ENCODE measurements around the gene WNT7A.

DNA sequence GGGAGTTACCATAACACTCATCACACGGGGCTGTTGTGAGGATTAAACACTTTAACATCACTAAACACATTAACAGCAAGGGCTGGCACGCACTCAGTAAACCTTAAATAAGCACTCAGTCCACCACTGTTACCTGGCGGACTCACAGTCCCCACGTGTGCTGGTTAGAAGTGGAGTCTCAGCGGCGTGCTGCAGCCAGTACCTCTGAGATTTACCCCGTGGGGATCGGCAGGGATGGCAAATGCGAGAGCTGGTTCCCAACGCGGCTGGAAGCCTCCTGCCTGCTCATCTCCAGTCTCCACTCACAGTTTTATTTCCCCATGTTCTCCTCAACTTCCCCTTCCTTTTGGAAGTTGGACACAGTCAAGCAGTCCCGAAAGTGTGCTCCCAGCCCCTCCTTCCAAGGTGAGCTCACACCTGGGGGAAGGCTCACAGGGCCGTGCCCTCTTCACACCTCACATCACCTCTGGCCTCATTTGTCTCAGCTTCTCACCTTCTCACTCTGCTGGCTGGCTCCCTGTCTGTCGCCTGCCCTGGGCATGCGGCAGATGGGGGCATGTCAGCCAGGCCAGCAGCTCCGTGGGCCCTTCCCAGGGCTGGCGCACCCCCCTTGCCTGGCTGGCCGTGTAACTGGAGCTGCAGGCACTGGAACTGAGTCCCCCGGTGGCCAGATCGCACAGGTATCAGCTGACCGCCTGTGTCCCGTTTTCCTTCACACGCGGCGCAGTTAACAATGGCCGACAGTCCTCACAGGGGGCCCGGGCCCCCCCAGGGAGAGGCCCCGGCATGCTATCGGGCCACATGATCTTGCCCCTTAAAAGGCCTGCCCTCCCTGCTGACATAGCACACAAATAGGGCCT lies 87.1 kb downstream of the WNT7A start:
- TF ChIP-seq, protein P1, sequence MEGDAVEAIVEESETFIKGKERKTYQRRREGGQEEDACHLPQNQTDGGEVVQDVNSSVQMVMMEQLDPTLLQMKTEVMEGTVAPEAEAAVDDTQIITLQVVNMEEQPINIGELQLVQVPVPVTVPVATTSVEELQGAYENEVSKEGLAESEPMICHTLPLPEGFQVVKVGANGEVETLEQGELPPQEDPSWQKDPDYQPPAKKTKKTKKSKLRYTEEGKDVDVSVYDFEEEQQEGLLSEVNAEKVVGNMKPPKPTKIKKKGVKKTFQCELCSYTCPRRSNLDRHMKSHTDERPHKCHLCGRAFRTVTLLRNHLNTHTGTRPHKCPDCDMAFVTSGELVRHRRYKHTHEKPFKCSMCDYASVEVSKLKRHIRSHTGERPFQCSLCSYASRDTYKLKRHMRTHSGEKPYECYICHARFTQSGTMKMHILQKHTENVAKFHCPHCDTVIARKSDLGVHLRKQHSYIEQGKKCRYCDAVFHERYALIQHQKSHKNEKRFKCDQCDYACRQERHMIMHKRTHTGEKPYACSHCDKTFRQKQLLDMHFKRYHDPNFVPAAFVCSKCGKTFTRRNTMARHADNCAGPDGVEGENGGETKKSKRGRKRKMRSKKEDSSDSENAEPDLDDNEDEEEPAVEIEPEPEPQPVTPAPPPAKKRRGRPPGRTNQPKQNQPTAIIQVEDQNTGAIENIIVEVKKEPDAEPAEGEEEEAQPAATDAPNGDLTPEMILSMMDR (IDR thresholded peaks at IDR 0.05), result no peak
- no peak for TF ChIP-seq POLR2A (IDR thresholded peaks at IDR 0.05)
